Measurements from ENCODE around the gene GAL3ST2.
"Not testable (repeated sequence)": the region's sequence is repeated elsewhere in the genome, so short reads cannot be mapped to it uniquely, and the experiment has no call there.

The GAL3ST2 gene

GRCh38 chr2:241803387-241804325 is 27.0 kb downstream of the GAL3ST2 start:
- DNase-seq (ENCODE audit: low spot score), result peak; percentile 80
- TF ChIP-seq CTCF (IDR thresholded peaks at IDR 0.05; ENCODE audit: extremely low read depth, insufficient read depth, missing control alignments), result no peak
- in situ Hi-C loops (cut with MboI; ENCODE audit: low pct_unique_long_range_greater_than_20kb, low sequenced_read_pairs, unreplicated experiment), result no loop called here

GRCh38 chr2:241804326-241805229 is 28.0 kb downstream of the GAL3ST2 start:
- peak; percentile 41 for TF ChIP-seq CTCF (IDR thresholded peaks at IDR 0.05; ENCODE audit: extremely low read depth, insufficient read depth, missing control alignments)
- DNase-seq (ENCODE audit: low spot score), result peak; percentile 58
- in situ Hi-C loops (cut with MboI; ENCODE audit: low pct_unique_long_range_greater_than_20kb, low sequenced_read_pairs, unreplicated experiment), result no loop called here

GRCh38 chr2:241806217-241806616 is 29.6 kb downstream of the GAL3ST2 start:
- in situ Hi-C loops (cut with MboI; ENCODE audit: low pct_unique_long_range_greater_than_20kb, low sequenced_read_pairs, unreplicated experiment); DNase-seq (ENCODE audit: low spot score): not testable (repeated sequence)

GRCh38 chr2:241808051-241808720 is 31.6 kb downstream of the GAL3ST2 start:
- in situ Hi-C loops (cut with MboI; ENCODE audit: low pct_unique_long_range_greater_than_20kb, low sequenced_read_pairs, unreplicated experiment), result no loop called here
- DNase-seq (ENCODE audit: low spot score), result no peak
- no peak for TF ChIP-seq CTCF (IDR thresholded peaks at IDR 0.05; ENCODE audit: extremely low read depth, insufficient read depth, missing control alignments)

GRCh38 chr2:241808721-241809382 is 32.2 kb downstream of the GAL3ST2 start, which contains the start of gene NEU4:
Gene NEU4 (plus strand): TSS chr2:241809193. CDS start chr2:241814485, 5,292 bp downstream.
- DNase-seq (ENCODE audit: low spot score), result no peak
- in situ Hi-C loops (cut with MboI; ENCODE audit: low pct_unique_long_range_greater_than_20kb, low sequenced_read_pairs, unreplicated experiment), result no loop called here
- TF ChIP-seq CTCF (IDR thresholded peaks at IDR 0.05; ENCODE audit: extremely low read depth, insufficient read depth, missing control alignments), result no peak

GRCh38 chr2:241809383-241810306 is 33.0 kb downstream of the GAL3ST2 start:
- in situ Hi-C loops (cut with MboI; ENCODE audit: low pct_unique_long_range_greater_than_20kb, low sequenced_read_pairs, unreplicated experiment), result no loop called here
- no peak for TF ChIP-seq CTCF (IDR thresholded peaks at IDR 0.05; ENCODE audit: extremely low read depth, insufficient read depth, missing control alignments)
- DNase-seq (ENCODE audit: low spot score), result peak; percentile 41

All from GM13977 (cell line).